Activated naive CD8-positive, alpha-beta T cell treated with anti-CD3 and anti-CD28 coated beads, Interleukin-2, amount 50 U/mL, for 24 hours (primary cell): ENCODE results near the gene COL8A2.

Experiments used
- ATAC-seq: fragments of 150-1000 bp; cut with Tn5 transposase; one replicate; pipeline ENCODE4 v1.10.0; 2021
- DNase-seq: peaks from one replicate; pipeline ENCODE4 v3.0.0; 2021
- H3K27ac Mint-ChIP-seq: one replicate; pipeline ENCODE4 v1.8.0; 2021; ENCODE audit warnings: mild to moderate bottlenecking, mixed read lengths
- H3K27me3 Mint-ChIP-seq: one replicate; pipeline ENCODE4 v1.8.0; 2021; ENCODE audit warnings: mixed read lengths
- H3K36me3 Mint-ChIP-seq: one replicate; pipeline ENCODE4 v1.8.0; 2021; ENCODE audit warnings: low read depth, mixed read lengths
- H3K4me1 Mint-ChIP-seq: one replicate; pipeline ENCODE4 v1.8.0; 2021; ENCODE audit warnings: mixed read lengths
- H3K4me3 Mint-ChIP-seq: one replicate; pipeline ENCODE4 v1.8.0; 2021; ENCODE audit warnings: mild to moderate bottlenecking, moderate library complexity, mixed read lengths
- H3K9me3 Mint-ChIP-seq: one replicate; pipeline ENCODE4 v1.8.0; 2021; ENCODE audit warnings: mixed read lengths

COL8A2 gene

GRCh38 chr1:36076979-36077573 lies 47.9 kb downstream of the COL8A2 start:
- H3K27ac Mint-ChIP-seq: no peak overlapping the region
- H3K4me3 Mint-ChIP-seq: no peak overlapping the region
- H3K9me3 Mint-ChIP-seq: no peaks in the 10 kb centered on the region
- no peaks in the 10 kb centered on the region for H3K36me3 Mint-ChIP-seq
- no peaks in the 10 kb centered on the region for H3K4me1 Mint-ChIP-seq
- no peak for ATAC-seq
- no peak for DNase-seq
- peaks cover 15% of the 10 kb centered on the region for H3K27me3 Mint-ChIP-seq

GRCh38 chr1:36070349-36070748 lies 54.7 kb downstream of the COL8A2 start:
- H3K27me3 Mint-ChIP-seq: no peaks in the 10 kb centered on the region
- no peak for DNase-seq
- H3K27ac Mint-ChIP-seq: no peak overlapping the region
- no peaks in the 10 kb centered on the region for H3K9me3 Mint-ChIP-seq
- H3K36me3 Mint-ChIP-seq: no peaks in the 10 kb centered on the region
- H3K4me3 Mint-ChIP-seq: no peak overlapping the region
- ATAC-seq: no peak
- H3K4me1 Mint-ChIP-seq: no peaks in the 10 kb centered on the region

- no peaks in the 10 kb centered on the region for H3K9me3 Mint-ChIP-seq
- no peaks in the 10 kb centered on the region for H3K4me1 Mint-ChIP-seq
- H3K27me3 Mint-ChIP-seq: no peaks in the 10 kb centered on the region
- H3K4me3 Mint-ChIP-seq: no peak overlapping the region
- ATAC-seq (no peak), DNase-seq (no peak)
- no peak overlapping the region for H3K27ac Mint-ChIP-seq
- H3K36me3 Mint-ChIP-seq: no peaks in the 10 kb centered on the region
These were observed 56.2 kb downstream of the COL8A2 start for GRCh38 chr1:36068866-36069265.

GRCh38 chr1:36067871-36068270 lies 57.2 kb downstream of the COL8A2 start:
- no peaks in the 10 kb centered on the region for H3K9me3 Mint-ChIP-seq
- H3K4me3 Mint-ChIP-seq: no peak overlapping the region
- ATAC-seq: no peak

GRCh38 chr1:36062315-36062714 lies 62.7 kb downstream of the COL8A2 start:
- Mint-ChIP-seq H3K27me3 (no peaks in the 10 kb centered on the region), H3K4me1 (no peaks in the 10 kb centered on the region), H3K9me3 (no peaks in the 10 kb centered on the region), H3K27ac (no peak overlapping the region), H3K4me3 (no peak overlapping the region), H3K36me3 (no peaks in the 10 kb centered on the region)
- ATAC-seq: no peak
- no peak for DNase-seq

More at GRCh38 chr1:36067871-36068270, 57.2 kb downstream of the COL8A2 start:
- no peaks in the 10 kb centered on the region for H3K27me3 Mint-ChIP-seq
- H3K27ac Mint-ChIP-seq: no peak overlapping the region
- H3K36me3 Mint-ChIP-seq: no peaks in the 10 kb centered on the region
- no peak for DNase-seq
- no peaks in the 10 kb centered on the region for H3K4me1 Mint-ChIP-seq

GRCh38 chr1:36055706-36056105 lies 69.3 kb downstream of the COL8A2 start:
- H3K27me3 Mint-ChIP-seq: no peaks in the 10 kb centered on the region
- no peak overlapping the region for H3K27ac Mint-ChIP-seq
- ATAC-seq (no peak), DNase-seq (no peak)
- no peaks in the 10 kb centered on the region for H3K4me1 Mint-ChIP-seq
- H3K36me3 Mint-ChIP-seq: no peaks in the 10 kb centered on the region
- no peak overlapping the region for H3K4me3 Mint-ChIP-seq
- no peaks in the 10 kb centered on the region for H3K9me3 Mint-ChIP-seq

- Mint-ChIP-seq H3K27me3 (no peaks in the 10 kb centered on the region), H3K9me3 (no peaks in the 10 kb centered on the region), H3K4me3 (no peak overlapping the region), H3K27ac (no peak overlapping the region), H3K36me3 (peaks cover 2% of the 10 kb centered on the region), H3K4me1 (no peaks in the 10 kb centered on the region)
- no peak for ATAC-seq
- DNase-seq: no peak
These were observed 71.0 kb downstream of the COL8A2 start for GRCh38 chr1:36053978-36054377.

GRCh38 chr1:36051821-36052220 lies 73.2 kb downstream of the COL8A2 start:
- Mint-ChIP-seq H3K36me3 (peaks cover 23% of the 10 kb centered on the region), H3K9me3 (peaks cover 4% of the 10 kb centered on the region), H3K27ac (no peak overlapping the region), H3K27me3 (no peaks in the 10 kb centered on the region), H3K4me3 (no peak overlapping the region), H3K4me1 (no peaks in the 10 kb centered on the region)
- ATAC-seq (no peak), DNase-seq (no peak)
